DND-41 (cell line): ENCODE data around the gene AICDA.

Source experiments
- ATAC-seq: fragments of 200-7000 bp; cut with Tn5 transposase; 3 replicates; pipeline ENCODE4 v1.9.1; 2021; ENCODE audit warnings: low read depth; ENCODE audit not compliant: insufficient read depth
- DNase-seq: peaks from one replicate; pipeline ENCODE4 v3.0.0-alpha.2; 2020
- H2AFZ ChIP-seq: 2 replicates; pipeline ENCODE4 v1.6.0; 2012; ENCODE audit warnings: low read depth, low read length
- H3K27ac ChIP-seq: 2 replicates; pipeline ENCODE4 v1.5.1; 2012; ENCODE audit warnings: low read length, inconsistent platforms
- H3K27me3 ChIP-seq: fragments of 200-600 bp; sonication (generic); 2 replicates; pipeline ENCODE4 v1.6.0; 2012; ENCODE audit warnings: low read length, mild to moderate bottlenecking, inconsistent platforms; ENCODE audit not compliant: insufficient read depth, poor library complexity
- H3K36me3 ChIP-seq: 2 replicates; pipeline ENCODE4 v1.5.1; 2012; ENCODE audit warnings: low read length, inconsistent platforms; ENCODE audit not compliant: insufficient read depth
- H3K4me1 ChIP-seq: 2 replicates; pipeline ENCODE4 v1.5.1; 2012; ENCODE audit warnings: mild to moderate bottlenecking, low read length; ENCODE audit not compliant: insufficient read depth
- H3K4me2 ChIP-seq: 2 replicates; pipeline ENCODE4 v1.6.0; 2012; ENCODE audit warnings: mild to moderate bottlenecking, moderate library complexity, low read length, inconsistent platforms; ENCODE audit not compliant: insufficient read depth
- H3K4me3 ChIP-seq, 2 experiments: fragments of 200-600 bp in 1 of 2; shearing (Covaris generic) in 1 of 2; 2 replicates each; pipeline ENCODE4 v1.5.1; 2012 to 2016; ENCODE audit warnings: inconsistent platforms in 2 of 2, low read length in 2 of 2, mild to moderate bottlenecking in 2 of 2, low read depth in 1 of 2, moderate library complexity in 1 of 2
- H3K79me2 ChIP-seq: 2 replicates; pipeline ENCODE4 v1.6.0; 2012; ENCODE audit warnings: low read length, inconsistent platforms; ENCODE audit not compliant: insufficient read depth
- H3K9ac ChIP-seq: 2 replicates; pipeline ENCODE4 v1.6.0; 2012; ENCODE audit warnings: low read depth, mild to moderate bottlenecking, inconsistent platforms, low read length, moderate library complexity
- H3K9me3 ChIP-seq: 2 replicates; pipeline ENCODE4 v1.5.1; 2012; ENCODE audit warnings: low read length, moderate library complexity, mild to moderate bottlenecking, inconsistent platforms; ENCODE audit not compliant: insufficient read depth, severe bottlenecking
- H4K20me1 ChIP-seq: 2 replicates; pipeline ENCODE4 v1.6.0; 2012; ENCODE audit warnings: low read length; ENCODE audit not compliant: insufficient read depth
- EZH2 ChIP-seq: IDR thresholded peaks from 3 replicates; pipeline ENCODE4 v1.6.1; 2012; ENCODE audit warnings: borderline replicate concordance, low read depth, mild to moderate bottlenecking, moderate library complexity, low read length, inconsistent platforms; ENCODE audit not compliant: severe bottlenecking
- TF ChIP-seq, protein P1 (sequence below): IDR thresholded peaks from 2 replicates; pipeline ENCODE4 v1.5.1; 2012; ENCODE audit warnings: borderline replicate concordance, low read length, moderate library complexity, mild to moderate bottlenecking; ENCODE audit not compliant: poor library complexity, severe bottlenecking; ENCODE audit errors: extremely low read depth

AICDA gene

DNA sequence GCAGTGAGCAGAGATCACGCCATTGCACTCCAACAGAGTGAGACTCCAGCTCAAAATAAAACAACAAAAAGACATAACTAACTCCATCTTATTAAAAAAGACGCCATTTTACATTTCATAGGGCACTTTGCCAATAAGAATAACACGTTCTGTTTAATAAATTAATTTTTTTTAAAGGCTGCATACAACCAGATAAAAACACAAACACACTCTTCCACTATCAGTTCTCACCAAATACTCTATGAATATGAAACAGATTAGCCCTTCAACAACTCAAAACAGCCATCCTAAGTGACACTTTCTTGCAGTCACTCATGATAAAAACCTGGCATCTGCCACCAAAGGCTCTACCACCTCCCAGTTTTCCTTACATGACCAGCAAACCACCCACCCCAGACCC is 16.1 kb downstream of the AICDA start:
- no peak for DNase-seq
- no peaks in the 10 kb centered on the region for H4K20me1 ChIP-seq
- H3K4me1 ChIP-seq: no peaks in the 10 kb centered on the region
- no peak overlapping the region for H2AFZ ChIP-seq
- no peaks in the 10 kb centered on the region for H3K79me2 ChIP-seq
- no peak overlapping the region for H3K9ac ChIP-seq
- no peak for ATAC-seq
- H3K36me3 ChIP-seq: no peaks in the 10 kb centered on the region
- peaks cover 6% of the 10 kb centered on the region for H3K27me3 ChIP-seq
- no peak overlapping the region for H3K4me3 ChIP-seq
- TF ChIP-seq, protein P1, sequence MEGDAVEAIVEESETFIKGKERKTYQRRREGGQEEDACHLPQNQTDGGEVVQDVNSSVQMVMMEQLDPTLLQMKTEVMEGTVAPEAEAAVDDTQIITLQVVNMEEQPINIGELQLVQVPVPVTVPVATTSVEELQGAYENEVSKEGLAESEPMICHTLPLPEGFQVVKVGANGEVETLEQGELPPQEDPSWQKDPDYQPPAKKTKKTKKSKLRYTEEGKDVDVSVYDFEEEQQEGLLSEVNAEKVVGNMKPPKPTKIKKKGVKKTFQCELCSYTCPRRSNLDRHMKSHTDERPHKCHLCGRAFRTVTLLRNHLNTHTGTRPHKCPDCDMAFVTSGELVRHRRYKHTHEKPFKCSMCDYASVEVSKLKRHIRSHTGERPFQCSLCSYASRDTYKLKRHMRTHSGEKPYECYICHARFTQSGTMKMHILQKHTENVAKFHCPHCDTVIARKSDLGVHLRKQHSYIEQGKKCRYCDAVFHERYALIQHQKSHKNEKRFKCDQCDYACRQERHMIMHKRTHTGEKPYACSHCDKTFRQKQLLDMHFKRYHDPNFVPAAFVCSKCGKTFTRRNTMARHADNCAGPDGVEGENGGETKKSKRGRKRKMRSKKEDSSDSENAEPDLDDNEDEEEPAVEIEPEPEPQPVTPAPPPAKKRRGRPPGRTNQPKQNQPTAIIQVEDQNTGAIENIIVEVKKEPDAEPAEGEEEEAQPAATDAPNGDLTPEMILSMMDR: no peak
- TF ChIP-seq EZH2: no peak
- no peaks in the 10 kb centered on the region for H3K9me3 ChIP-seq
- H3K4me2 ChIP-seq: no peak overlapping the region
- no peak overlapping the region for H3K27ac ChIP-seq

DNA sequence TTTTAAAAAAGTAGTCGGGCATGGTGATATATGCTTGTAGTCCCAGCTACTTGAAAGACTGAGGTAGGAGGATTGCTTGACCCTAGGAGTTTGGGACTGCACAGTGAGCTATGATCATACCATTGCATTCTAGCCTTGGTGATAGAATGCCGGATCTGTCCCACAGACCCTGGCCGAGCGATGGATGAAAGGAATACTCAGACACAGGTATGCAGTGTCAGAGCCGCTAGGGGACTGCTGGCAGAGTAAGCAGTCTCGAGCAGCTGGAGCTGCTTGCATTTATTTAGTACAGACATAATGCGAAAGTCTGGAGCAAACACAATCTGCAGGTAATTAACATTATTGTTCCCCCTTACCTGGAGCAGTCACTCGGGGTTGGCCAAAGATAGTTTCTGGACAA is 18.6 kb downstream of the AICDA start:
- Histone ChIP-seq H3K27me3 (peaks cover 8% of the 10 kb centered on the region), H3K9ac (no peak overlapping the region), H3K36me3 (no peaks in the 10 kb centered on the region), H4K20me1 (no peaks in the 10 kb centered on the region), H3K4me3 (no peak overlapping the region), H3K27ac (no peak overlapping the region), H3K4me2 (no peak overlapping the region), H3K9me3 (no peaks in the 10 kb centered on the region), H2AFZ (no peak overlapping the region), H3K4me1 (no peaks in the 10 kb centered on the region), H3K79me2 (no peaks in the 10 kb centered on the region)
- TF ChIP-seq, protein P1: no peak
- no peak for TF ChIP-seq EZH2
- ATAC-seq: no peak
- no peak for DNase-seq

DNA sequence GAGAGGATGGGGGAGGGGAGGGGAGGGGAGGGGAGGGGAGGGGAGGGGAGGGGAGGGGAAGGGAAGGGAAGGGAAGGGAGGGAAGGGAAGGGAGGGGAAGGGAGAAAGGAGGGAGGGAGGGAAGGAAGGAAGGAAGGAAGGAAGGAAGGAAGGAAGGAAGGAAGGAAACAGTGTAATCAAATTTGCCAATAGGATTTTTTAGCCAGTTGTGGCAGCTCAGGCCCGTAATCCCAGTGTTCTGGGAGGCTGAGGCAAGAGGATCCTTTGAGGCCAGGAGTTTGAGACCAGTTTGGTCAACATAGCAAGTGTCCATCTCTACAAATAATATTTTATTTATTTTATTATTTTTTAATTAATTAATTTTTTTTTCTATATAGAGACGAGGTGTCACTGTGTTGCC is 19.4 kb downstream of the AICDA start:
- Histone ChIP-seq H3K4me3 (no peak overlapping the region), H3K9me3 (no peaks in the 10 kb centered on the region), H3K9ac (no peak overlapping the region), H3K79me2 (no peaks in the 10 kb centered on the region), H3K27me3 (peaks cover 10% of the 10 kb centered on the region), H3K36me3 (no peaks in the 10 kb centered on the region), H4K20me1 (no peaks in the 10 kb centered on the region), H3K4me1 (no peaks in the 10 kb centered on the region), H3K27ac (no peak overlapping the region), H3K4me2 (no peak overlapping the region), H2AFZ (no peak overlapping the region)
- TF ChIP-seq, protein P1: no peak
- no peak for TF ChIP-seq EZH2
- ATAC-seq (no peak), DNase-seq (no peak)
